Measurements from ENCODE around the gene KBTBD13.
A peak's percentile ranks its signal among the peaks of the same experiment; 100 is the strongest.
"Not testable (repeated sequence)": the region's sequence is repeated elsewhere in the genome, so short reads cannot be mapped to it uniquely, and the experiment has no call there.

The KBTBD13 gene

GRCh38 chr15:65069779-65070546, 6.6 kb upstream of the KBTBD13 start:
- no peak for DNase-seq (ENCODE audit: low read depth)

GRCh38 chr15:65071381-65071811, 5.2 kb upstream of the KBTBD13 start:
- DNase-seq (ENCODE audit: low read depth) = no peak

GRCh38 chr15:65072027-65072426, 4.5 kb upstream of the KBTBD13 start:
- DNase-seq (ENCODE audit: low read depth) = no peak

- DNase-seq (ENCODE audit: low read depth) = no peak
These were observed 3.9 kb upstream of the KBTBD13 start for GRCh38 chr15:65072617-65073016.

GRCh38 chr15:65074946-65075345, 1.6 kb upstream of the KBTBD13 start:
- not testable (repeated sequence) for DNase-seq (ENCODE audit: low read depth)

- not testable (repeated sequence) for DNase-seq (ENCODE audit: low read depth)
These were observed 745 bp upstream of the KBTBD13 start for GRCh38 chr15:65075607-65076395.

GRCh38 chr15:65077291-65077980, 890 bp downstream of the KBTBD13 start:
- no peak for DNase-seq (ENCODE audit: low read depth)

- DNase-seq (ENCODE audit: low read depth) = peak; percentile 14
These were observed 1.4 kb downstream of the KBTBD13 start for GRCh38 chr15:65077981-65078352.

- DNase-seq (ENCODE audit: low read depth) = no peak
These were observed 3.0 kb downstream of the KBTBD13 start for GRCh38 chr15:65079580-65079979.

- DNase-seq (ENCODE audit: low read depth) = no peak
These were observed 4.7 kb downstream of the KBTBD13 start for GRCh38 chr15:65081270-65081669.

- no peak for DNase-seq (ENCODE audit: low read depth)
These were observed 5.2 kb downstream of the KBTBD13 start for GRCh38 chr15:65081758-65082157.

GRCh38 chr15:65082303-65082953, 5.9 kb downstream of the KBTBD13 start:
- DNase-seq (ENCODE audit: low read depth) = no peak

GRCh38 chr15:65083262-65083701, 6.7 kb downstream of the KBTBD13 start:
- no peak for DNase-seq (ENCODE audit: low read depth)

GRCh38 chr15:65084500-65085206, 8.1 kb downstream of the KBTBD13 start:
- no peak for DNase-seq (ENCODE audit: low read depth)

- DNase-seq (ENCODE audit: low read depth) = no peak
These were observed 8.7 kb downstream of the KBTBD13 start for GRCh38 chr15:65085207-65085753.

GRCh38 chr15:65085990-65086679, 9.6 kb downstream of the KBTBD13 start:
- DNase-seq (ENCODE audit: low read depth) = no peak

- DNase-seq (ENCODE audit: low read depth) = no peak
These were observed 10.2 kb downstream of the KBTBD13 start for GRCh38 chr15:65086680-65087111.

GRCh38 chr15:65087411-65087810, 10.9 kb downstream of the KBTBD13 start:
- no peak for DNase-seq (ENCODE audit: low read depth)

- DNase-seq (ENCODE audit: low read depth) = no peak
These were observed 11.5 kb downstream of the KBTBD13 start for GRCh38 chr15:65087873-65088642.

- DNase-seq (ENCODE audit: low read depth) = no peak
These were observed 12.1 kb downstream of the KBTBD13 start for GRCh38 chr15:65088643-65089021.

All from stimulated activated CD8-positive, alpha-beta memory T cell treated with anti-CD3 and anti-CD28 coated beads, Interleukin-12 subunit alpha, Interleukin-12 subunit beta, amount 100 ng/mL, for 1 hour (primary cell).